NCI-H128 (cell line): ENCODE measurements around the gene INPP5E.

ENCODE experiments used
- DNase-seq: peaks from one replicate; lab custom pipeline; 2025; ENCODE audit not compliant: unreplicated experiment; lab: John Stamatoyannopoulos, UW

The INPP5E gene

DNA sequence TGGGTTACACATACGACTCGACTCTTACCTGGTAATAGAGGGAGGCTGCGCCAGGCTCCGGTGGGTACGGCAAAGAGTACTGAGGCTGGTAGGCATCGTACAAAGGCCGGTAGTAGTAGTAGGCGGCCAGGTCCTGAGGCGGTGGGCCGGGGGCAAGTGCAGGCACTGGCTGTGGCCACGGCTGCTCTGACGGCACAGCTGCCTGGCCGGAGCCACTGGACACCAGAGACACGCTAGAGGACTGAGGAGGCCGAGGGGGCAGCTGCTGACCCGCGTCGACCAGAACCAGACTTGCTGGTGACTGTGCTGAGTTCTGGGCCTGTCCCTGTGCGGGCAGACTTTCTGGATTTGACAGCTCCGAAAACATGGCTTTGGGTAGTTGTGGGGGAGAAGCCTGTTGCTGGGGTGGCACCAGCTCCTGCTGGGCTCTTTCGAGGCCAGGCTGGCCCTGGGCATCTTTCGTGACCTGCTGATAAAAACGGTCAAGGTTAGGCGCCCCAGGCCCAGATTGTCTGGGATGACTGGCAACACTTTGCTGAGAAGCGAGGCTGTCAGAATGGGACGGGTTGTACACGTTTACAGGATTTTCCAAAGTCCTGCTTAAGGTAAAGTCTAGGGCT is 34.5 kb upstream of the INPP5E start:
- DNase-seq: no peak

DNA sequence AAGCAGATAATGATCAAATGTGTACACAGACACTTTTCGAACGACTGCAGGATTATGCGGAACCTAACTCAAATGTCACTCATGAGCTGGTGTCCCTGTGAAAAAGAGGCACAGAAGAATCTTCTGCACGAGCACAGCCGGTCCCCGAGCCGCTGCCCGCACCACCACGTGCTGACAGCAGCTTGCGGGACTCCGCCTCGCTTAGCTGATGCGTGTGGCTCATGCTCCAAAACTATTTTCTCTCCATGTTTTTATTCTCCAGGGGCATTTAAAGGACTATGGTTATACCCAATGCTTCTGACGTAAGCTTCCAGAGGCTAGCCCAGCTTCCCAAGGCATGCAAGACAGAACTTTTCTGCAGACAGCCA is 33.7 kb upstream of the INPP5E start:
- DNase-seq: no peak

DNA sequence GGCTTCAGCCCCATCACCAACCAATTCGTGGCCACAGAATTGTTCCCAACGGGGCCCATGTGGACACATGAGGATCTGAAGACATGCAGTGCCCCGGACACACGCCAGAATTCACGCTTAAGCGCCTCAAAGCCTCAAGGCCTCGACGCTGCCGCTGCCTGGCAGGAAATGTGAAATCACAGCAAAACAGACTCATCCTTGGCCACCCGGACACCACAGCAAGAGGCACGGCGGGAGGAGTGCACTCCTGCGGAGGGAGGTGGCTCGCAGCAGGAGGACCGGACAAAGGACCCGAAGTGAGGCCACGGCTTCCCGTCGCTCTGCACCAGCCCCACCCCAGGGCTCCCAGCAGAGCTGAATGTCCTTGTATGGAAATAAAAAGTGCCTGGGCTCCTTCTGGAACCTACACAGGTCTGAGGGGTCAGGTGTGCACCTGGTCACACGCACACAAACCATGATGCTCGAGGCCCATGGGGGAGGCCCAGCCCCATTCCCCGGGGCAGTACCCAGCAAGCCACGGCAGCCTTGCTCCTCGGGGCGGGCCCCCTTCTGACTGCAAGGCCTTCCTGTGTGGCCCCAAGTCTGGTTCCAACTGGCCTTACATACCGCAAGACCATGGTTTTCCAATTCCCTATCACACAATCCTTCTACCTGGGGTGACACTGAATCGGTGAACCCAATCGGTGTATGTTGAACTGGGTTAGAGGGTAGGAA is 33.2 kb upstream of the INPP5E start:
- DNase-seq: no peak

DNA sequence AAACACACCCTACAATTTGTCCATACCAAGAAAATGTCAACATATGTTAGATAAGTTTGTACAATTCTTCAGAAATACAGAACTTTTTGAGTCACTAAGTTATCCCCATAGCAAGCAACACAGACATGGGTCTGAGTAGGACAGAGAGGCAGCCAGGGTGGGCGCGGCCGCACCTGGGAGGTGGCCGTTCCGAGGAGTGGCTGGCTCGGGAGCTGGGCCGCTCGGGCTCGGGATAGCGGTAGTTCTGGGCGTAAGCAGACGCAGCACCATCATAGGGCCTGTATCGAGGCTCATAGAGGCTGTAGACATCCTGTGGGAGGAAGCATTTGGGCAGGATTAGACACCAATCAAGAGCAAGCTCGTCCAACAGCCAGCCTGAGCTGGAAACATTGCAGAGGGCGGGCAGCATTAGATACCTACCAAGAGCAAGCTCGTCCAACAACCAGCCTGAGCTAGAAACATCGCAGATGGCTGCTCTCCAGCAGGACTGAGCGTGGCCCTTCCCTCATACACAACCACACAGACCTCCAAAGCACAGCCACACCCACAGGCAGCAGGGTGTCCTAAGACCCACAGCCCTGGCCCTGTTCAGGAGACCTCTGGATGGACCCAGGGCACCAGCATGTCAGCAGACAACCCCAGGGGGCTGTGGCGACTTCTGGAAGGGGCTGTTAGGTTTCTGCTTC is 32.3 kb upstream of the INPP5E start:
- no peak for DNase-seq

DNA sequence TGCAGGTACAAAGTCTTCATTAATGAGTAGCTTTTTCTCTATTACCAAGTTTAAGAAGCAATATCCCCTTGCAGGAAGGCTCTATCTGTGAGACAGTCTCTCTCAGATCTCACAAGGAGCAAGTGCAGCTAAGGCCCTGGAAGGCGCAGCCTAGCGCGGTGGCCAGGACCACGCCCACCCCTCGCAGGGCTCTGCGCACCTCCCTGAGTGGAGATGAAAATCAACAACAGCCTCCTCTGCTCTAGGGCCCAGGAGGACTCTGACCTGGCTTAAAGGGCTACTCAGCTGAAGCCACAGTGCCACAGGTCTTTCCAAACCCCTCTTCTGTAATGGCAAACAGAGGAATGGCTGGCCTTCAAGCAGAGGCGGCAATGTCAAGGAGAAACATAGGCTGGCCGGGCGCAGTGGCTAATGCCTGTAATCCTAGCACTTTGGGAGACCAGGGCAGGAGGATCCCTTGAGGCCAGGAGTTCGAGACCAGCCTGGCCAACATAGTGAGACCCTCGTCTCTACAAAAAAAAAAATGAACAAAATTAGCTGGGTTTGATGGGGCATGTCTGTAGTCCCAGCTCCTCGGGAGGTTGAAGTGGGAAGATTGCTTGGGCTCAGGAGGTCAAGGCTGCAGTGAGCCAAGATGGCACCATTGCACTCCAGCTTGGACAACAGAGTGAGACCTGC is 31.3 kb upstream of the INPP5E start:
- DNase-seq: no peak

DNA sequence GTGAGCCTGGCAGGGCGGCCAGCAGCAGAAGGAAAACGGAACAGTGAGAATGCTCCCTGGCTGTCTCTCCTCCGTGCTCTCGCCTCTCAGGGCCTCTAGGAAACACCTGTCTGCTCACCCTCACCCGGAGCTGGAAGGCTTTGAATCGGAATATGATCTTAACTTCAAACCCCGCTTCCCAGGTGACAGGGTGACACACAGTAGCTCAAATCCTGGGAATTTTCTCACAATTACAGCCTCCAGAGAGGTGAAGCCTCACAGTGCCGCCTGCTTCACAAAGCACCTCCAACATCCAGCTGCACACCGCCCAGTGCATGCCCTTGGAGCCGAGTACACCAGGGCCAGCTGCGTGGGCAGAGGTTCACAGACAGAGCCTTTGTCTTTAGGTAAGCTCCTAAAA is 30.7 kb upstream of the INPP5E start:
- DNase-seq: no peak

DNA sequence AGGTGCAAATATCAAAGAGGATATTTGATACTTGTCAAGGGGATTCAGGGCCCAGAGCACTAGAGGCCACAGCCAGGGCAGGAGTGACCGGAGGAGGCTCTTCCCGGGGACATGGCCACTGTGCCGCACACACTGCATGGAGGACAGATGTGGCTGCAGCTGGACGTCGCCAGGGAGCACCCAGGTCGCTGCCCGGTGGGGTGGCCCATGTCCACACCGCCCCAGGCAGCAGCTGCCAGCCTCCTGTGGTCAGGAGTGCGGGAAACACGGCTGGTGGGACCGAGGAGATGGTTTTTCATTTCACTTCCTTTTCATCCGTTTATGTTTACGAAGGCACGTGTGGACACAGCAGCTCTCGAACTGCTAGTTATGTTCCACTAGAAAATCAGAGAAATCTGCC is 28.1 kb upstream of the INPP5E start:
- no peak for DNase-seq

DNA sequence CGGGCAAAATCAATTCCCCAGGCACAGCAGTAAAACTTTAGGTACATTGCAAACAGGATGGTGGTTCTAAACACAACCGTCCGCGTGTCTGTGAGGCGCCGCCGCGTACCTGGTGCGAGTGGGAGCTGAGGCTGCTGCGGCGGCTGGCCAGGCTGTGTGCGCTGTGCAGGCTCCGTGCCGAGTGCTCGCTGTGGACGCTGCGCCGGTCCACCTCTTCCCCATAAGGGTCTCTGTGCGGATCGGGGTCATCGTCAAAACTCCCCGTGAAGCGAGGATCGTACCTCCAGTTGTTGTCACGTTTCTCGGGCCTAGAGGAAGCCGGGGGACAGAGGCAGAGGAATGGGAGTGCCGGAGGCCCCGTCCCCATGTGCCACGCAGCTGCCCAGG is 26.5 kb upstream of the INPP5E start:
- no peak for DNase-seq

DNA sequence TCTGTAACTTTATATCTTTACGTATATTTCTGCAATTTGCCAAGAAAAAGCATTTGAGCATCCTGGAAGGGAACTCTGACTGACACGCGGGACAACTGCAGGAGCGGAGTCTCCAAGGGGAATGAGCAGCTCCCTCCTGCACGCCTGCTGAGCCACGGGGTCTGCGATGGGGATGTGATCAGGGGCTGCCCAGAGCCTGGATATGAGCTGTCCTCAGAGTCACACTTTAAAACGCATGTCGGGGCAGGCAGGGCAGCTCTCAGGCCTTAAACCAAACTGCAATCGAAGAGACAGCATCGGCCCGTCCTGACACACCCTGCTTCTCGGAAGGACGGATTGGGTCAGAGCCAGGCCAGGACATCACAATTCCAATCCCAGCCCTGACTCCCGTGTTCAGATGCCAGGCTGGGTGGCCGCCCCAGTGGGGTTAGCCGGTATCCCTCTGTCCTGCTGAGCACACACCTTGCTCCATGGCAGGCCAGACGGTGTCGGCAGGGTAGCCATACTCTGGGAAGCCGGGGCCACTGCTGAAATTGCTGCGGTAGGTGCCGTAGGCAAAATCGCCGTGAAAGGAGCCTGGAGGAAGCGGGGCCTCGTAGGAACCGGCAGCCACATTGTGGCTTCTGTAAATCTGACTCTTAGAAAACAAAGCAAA is 26.0 kb upstream of the INPP5E start:
- no peak for DNase-seq

DNA sequence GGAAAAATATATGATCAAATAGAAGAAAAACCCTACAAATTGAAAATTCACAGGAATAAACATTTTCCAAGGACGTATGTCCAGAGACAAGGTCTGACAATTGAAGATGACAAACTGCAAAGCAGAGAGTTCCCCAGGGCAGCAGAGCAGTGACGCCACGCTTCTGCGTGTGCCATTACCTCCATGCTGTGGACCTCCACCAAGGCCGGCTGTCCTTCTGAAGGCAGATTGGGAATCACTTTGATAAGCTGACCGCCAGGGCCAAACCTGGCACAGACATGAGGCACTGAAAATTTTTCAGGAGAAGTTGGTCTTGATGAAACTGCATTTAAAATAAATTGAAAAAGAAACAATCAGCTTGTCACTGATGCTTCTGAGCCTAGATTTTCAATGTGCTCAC is 24.6 kb upstream of the INPP5E start:
- DNase-seq: no peak

DNA sequence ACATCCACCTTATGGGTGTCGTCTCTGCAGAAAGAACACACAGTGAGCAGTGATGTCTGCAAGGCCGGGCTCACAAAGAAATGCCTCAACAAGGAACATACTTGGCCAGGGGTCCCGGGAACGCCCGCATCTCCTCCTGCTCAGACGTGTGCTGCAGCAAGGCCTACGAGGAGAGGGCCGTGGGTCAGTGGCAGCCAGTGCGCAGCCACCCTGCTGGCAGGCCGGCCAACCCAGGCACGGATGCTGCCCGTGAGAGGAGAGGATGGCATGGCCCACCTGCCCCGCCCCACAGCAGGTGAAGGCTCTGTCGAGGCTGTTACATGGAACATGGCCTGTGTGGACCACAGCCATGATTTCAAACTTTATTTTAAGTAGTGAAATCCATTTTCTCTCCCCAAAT is 23.9 kb upstream of the INPP5E start:
- DNase-seq: no peak

DNA sequence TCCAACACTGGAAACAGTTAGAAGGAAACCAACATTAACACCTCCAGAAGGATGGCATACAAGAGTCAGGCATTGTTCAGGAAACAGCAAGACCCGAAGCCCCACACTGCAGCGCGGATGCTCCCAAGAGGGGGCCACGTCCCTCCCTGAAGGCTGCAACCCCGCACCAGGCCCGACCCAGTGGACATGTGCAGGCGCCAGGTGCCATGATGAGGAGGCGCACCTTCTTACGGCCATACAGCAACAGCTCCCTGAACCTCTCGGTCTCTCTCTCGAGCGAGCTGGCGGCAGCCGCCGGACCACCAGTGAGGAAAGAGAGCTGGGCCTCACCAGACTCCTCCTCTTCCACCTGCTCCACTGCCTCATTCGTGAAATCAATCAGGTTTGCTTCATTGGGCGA is 23.0 kb upstream of the INPP5E start:
- DNase-seq: no peak

DNA sequence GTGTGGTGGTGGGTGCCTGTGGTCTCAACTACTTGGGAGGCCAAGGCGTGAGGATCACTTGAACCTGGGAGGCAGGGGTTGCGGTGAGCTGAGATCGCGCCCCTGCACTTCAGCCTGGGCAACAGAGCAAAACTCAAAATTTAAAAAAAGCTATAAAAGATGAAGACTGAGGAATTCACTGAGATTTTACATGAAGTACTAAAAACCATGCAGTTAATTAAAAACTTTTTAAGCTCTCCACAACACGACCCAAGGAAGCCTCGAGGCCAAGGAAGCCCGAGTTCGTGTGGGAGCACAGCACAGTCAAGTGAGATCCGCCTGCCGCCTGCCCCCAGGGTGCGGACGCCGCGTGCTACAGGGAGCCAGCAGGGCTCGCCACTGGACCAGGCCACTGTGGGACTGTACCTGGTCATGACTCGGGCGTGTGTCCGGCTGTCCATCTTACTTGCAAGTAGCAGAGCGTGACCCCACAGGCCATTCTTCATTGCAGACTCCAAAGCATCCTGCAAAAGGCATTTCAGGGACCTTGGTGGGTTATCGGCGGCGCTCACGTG is 21.2 kb upstream of the INPP5E start:
- no peak for DNase-seq

DNA sequence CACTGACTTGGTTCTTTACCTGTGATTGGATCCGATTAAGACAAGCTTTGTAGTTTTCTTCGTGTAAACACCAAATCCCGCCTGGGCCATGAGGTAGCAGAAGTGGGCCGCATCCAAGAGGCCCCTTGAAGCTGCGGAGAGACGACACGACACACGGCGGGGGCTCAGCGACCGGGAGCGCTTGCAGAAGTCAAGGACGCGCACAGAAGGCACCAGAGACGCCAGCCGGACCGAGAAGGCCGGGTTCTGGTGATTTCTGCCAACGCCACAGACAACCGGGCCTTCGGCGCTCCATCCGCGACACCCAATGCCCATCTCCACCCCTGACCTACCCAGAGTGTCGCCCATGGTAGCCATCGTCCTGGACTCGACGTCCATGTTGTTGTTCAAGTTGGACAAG is 19.8 kb upstream of the INPP5E start:
- DNase-seq: no peak

DNA sequence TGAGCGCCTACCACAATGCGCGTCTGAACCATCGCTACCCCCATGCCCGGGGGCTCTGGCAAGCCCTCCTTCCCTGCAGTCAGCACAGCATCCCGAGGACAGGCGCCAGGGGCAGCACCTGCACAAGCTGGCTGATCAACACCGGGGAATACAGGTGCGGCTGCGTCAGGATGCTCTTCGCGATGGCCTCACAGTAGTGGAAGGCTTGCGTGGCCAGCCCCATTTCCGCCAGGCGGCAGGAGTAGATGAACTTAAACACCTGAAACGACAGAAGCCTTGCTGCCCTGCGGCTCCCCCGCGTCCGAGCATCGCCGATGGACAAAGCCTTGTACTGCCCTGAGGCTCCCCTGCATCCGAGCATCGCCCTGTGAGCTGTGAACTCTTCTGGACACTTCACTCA is 17.7 kb upstream of the INPP5E start:
- DNase-seq: no peak

DNA sequence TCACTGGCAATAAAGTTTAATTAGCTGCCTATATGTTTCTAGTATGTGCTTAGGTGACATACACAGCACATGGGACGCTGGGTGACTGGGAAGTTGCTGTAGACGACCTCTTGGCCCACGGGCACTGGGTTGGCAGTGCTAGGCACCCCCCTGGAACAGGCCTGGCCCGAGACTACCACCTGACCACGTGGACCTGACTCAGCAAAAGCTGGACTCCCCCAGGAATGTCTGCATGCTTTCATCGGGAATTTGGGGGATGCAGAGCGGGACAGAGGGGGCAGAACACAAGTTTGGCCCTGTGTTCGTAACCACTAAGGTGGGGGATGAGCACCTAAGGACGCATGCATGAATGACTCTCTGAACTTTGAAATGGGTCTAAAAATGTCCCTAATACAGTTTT is 16.6 kb upstream of the INPP5E start:
- no peak for DNase-seq

DNA sequence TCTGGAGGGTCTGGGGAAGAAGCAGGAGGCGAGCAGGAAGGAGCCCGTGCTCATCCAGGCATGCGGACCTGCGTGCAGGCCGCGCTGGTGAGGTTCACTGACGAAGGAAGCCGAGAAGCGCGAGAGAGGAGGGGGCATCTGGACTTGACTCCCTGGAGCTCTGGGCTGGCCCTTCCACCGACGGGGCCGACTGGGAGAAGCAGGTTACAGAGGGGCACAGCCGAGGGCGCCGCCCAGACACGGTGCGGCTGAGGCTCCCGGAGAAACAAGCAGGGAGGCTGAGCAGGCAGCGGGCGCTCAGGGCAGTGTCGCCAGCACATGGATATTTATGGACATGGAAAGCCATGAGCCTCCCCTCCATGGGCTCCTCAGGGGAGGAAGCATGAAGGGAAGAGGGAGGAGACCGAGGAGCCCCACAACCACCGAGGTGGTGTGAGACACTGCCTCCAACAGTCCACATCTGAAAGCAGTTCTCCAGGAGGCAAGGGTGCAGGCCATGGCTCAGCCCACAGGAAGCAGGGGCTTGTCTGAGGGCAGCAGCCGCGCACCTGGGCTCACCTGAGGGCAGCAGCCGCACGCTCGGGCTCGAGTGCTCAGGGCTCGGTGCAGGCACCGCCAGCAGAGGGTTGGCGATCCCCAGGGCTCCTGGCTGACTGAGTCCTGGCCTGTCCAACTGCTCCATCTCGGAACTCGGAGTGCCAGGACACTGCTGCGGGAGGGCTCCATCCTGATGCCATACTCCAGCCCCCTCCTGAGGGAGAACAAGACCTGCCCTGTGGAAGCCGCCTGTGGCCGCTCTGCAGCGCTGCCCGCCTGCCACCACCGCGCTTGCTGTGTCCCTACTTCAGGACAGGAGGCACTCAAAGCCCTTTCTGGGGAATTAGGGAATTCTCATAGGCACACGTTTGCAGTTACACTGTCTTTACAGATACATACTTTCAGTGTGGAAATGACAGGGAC is 15.7 kb upstream of the INPP5E start:
- DNase-seq: no peak

DNA sequence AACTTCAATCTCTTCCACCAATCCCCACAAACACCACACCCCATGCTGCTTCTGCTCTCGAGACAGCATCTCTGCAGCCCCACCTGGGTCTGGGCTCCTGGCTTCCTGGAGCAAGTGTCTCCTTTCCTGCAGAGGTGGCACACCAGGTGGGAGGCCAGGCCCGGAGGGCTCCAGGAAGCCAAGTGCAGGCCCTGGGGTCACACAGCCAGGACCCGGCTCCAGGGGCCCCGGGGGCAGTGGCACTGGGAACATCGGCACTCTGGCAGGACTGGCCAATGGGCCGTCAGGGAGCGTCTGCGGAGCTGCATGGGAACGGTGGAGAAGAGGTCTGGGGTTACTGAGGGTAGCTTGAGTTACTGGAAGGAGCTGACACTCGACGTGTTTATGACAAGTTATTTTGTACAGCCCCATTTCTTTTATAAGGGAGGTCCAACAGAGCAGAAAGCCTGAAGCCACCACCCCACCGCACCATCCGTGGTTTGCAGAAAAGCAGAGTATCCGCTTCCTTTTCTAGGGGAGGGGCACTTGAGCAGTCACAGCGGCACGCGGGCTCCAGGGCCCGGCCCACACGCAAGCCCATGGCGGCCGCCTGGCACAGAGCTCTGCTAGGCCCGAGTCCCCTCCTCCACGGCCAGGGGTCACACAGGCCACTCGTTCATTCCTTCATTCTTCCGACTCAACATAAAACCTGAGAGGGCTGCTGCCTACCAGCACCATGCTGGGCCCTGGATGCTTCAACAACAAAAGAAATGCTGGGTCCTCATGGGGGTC is 14.6 kb upstream of the INPP5E start:
- no peak for DNase-seq

DNA sequence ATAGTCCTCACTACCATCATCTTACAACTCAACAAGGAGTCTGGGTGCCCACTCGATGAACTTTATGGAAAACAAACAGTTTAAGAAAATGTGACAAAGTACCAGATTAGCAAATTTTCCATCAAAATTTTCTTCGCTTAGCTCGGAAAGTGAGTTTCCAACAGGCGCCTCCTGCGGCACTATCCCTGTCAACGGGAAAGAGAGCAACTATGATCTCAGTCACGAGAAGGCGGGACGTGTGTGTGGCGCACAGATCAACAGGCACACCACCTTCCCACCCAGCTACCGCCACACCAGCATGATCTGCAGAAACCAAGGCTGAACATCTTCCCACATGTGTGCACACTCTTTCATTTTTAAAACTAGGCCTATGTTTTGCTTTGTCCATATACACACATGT is 13.7 kb upstream of the INPP5E start:
- DNase-seq: no peak
